ENCODE measurements around the gene EPAS1.

GRCh38 chr2:46262248-46262938 is 34.8 kb upstream of the EPAS1 start:
- no peak for TF ChIP-seq CTCF (IDR thresholded peaks at IDR 0.05; ENCODE audit: low read length)
- TF ChIP-seq EZH2phosphoT487 (IDR thresholded peaks at IDR 0.05; ENCODE audit: low read length): no peak

Data from MM.1S (cell line).